AG20443 (cell line): ENCODE data around the gene PROSER3.
"Not testable (repeated sequence)": the region's sequence is repeated elsewhere in the genome, so short reads cannot be mapped to it uniquely, and the experiment has no call there.

Source experiments
- DNase-seq: peaks from one replicate; pipeline ENCODE4 v3.0.0; 2012; ENCODE audit warnings: low spot score, mixed read lengths

Gene PROSER3

DNA sequence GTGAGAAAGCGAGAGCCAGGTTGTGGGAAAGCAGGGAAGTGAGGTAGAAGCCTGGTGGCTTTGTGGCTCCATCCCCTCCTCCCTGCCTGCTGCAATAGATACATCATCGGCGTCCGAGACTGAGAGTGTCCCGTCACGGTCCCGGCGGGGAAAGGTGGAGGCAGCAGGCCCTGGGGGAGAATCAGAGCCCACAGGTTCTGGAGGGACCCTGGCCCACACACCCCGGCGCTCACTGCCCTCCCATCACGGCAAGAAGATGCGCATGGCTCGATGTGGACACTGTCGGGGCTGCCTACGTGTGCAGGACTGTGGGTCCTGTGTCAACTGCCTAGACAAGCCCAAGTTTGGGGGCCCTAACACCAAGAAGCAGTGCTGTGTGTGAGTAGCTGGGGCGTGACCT lies 35.1 kb upstream of the PROSER3 start:
- DNase-seq: no peak

DNA sequence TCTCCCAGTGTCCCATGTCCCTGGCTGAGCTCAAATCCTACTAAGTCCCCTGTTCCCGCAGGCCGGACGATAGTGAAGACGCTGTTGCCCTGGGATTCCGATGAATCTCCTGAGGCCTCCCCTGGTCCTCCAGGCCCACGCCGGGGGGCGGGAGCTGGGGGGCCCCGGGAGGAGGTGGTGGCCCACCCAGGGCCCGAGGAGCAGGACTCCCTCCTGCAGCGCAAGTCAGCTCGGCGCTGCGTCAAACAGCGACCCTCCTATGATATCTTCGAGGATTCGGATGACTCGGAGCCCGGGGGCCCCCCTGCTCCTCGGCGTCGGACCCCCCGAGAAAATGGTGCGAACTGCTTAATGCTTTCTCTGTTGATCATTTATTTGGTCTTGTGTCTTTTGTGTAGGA lies 34.3 kb upstream of the PROSER3 start:
- DNase-seq: no peak

DNA sequence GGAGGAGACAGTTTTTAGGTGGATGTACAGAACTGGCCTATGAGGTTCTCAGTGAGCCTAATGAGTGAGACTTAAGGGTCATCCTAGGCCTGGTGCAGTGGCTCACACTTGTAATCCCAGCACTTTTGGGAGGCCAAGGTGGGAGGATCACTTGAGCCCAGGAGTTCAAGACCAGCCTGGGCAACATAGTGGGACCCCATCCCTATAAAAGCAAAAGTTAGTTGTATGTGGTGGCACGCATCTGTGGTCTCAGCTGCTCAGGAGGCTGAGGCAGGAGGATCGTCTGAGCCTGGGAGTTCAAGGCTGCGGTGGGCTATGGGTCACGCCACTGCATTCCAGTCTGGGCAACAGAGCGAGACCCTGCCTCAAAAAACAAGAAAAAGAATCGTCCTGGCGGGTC lies 33.8 kb upstream of the PROSER3 start:
- not testable (repeated sequence) for DNase-seq

DNA sequence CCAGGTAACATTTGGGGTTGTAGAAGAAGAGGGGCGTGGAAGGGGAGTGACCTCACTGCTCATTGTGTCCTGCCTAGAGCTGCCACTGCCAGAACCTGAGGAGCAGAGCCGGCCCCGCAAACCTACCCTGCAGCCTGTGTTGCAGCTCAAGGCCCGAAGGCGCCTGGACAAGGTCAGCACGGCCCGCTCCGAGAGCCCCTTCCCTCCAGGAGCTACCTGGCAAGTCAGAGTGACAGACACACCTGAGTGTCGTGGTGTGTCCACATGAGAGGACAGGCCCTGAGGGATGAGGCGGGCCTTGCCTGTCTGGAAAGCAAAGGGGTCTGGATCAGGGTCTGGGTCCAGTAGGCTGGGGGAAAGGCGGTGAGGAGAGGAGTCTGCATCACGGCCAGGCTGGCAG lies 33.4 kb upstream of the PROSER3 start:
- DNase-seq: no peak

- no peak for DNase-seq
These were observed 32.6 kb upstream of the PROSER3 start for GRCh38 chr19:35725216-35725861.

DNA sequence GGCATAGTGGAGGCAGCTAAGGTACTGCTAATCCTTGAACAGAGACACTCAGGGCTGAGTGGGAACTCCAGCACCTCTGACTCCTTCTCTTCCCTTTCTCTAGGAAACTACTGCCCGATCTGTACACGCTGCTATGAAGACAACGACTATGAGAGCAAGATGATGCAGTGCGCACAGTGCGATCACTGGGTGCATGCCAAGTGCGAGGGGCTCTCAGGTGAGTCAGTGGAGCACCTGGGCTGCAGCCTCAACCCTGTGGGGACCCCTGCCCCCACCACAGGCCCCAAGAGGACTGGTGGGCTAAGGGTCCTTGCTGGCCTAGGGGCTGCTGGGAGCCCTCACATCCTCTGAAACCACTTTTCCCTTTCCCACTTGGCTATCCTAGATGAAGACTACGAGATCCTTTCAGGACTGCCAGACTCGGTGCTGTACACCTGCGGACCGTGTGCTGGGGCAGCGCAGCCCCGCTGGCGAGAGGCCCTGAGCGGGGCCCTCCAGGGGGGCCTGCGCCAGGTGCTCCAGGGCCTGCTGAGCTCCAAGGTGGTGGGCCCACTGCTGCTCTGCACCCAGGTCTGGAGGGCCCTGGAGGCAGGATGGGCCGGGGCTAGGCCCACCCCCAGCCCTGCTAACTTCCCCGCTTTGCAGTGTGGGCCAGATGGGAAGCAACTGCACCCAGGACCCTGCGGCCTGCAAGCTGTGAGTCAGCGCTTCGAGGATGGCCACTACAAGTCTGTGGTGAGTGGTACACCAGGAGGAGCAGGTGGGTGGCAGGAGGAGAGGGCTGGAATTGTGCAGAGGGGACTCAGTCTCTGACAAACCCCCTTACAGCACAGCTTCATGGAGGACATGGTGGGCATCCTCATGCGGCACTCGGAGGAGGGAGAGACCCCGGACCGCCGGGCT lies 30.7 kb upstream of the PROSER3 start:
- DNase-seq: no peak

DNA sequence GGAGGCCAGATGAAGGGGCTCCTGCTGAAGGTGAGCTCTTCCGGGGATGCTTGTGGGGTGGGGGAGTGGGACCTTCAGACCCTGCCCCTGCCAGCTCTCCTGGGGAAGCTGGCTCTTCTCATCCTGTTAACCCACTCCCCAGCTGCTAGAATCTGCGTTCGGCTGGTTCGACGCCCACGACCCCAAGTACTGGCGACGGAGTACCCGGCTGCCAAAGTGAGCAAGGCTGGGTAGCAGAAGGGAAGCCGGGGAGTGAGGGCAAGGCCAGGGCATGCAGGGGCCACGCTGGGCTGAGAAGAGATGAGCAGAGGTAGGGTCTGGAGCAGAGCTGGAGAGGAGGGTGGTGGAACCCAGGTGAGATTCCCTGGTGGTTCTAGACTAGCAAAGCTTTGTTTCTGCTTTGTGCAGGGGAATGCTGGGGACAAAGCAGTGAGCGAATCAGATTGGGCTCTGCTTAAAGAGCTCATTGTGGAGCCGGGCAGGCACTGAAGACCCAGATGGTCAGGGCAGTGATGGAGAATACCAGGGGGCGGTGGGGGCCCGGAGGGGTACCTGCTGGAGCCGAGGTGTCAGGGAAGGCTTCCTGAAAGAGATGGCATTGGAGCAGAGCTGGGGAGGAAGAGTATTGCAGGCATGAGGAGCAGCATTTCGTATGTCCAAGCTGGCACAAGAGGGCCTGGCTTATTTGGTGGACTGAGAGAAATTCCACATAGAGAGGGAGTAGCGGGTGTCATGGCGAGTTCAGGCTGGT lies 29.8 kb upstream of the PROSER3 start:
- DNase-seq: no peak

DNA sequence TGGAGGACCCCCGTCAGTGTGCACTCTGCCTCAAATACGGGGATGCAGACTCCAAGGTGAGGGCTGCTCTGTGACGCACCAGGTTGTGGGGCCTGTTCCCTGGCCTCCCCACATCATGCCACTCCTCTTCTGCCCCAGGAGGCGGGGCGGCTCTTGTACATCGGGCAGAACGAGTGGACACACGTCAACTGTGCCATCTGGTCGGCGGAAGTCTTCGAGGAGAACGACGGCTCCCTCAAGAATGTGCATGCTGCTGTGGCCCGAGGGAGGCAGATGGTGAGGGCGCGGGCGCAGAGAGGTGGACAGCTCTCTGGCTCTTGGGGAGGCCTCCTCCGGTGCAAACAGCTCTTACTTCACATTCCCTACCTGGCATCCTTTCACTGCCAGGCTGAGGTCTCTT lies 29.0 kb upstream of the PROSER3 start:
- no peak for DNase-seq

DNA sequence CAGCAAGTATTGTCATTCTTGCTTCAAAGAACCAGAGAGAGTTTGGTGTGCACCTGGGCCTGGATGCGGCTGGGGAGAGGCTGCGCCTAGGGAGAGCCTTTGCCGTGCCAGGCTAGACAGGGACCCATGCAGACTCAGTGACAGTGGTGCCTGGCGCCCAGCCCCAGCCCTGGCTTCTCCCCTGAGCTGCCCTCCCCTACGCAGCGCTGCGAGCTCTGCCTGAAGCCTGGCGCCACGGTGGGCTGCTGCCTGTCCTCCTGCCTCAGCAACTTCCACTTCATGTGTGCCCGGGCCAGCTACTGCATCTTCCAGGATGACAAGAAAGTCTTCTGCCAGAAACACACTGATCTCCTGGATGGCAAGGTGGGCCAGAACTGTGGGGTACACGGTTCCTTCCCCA lies 28.2 kb upstream of the PROSER3 start:
- DNase-seq: no peak

DNA sequence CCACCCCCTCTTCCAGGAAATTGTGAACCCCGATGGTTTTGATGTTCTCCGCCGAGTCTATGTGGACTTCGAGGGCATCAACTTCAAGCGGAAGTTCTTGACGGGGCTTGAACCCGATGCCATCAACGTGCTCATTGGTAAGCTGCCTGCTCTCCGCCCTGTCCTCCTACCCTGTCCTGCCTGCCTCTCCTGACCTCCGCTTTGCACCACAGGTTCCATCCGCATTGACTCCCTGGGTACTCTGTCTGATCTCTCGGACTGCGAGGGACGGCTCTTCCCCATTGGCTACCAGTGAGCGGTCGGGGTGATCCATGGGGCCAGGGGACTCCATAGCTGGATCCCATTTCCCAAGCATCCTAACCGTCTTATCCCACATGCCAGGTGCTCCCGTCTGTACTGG lies 27.6 kb upstream of the PROSER3 start:
- DNase-seq: no peak

- no peak for DNase-seq
These were observed 26.6 kb upstream of the PROSER3 start for GRCh38 chr19:35731353-35731752.

GRCh38 chr19:35731779-35732405 lies 26.1 kb upstream of the PROSER3 start:
- no peak for DNase-seq

DNA sequence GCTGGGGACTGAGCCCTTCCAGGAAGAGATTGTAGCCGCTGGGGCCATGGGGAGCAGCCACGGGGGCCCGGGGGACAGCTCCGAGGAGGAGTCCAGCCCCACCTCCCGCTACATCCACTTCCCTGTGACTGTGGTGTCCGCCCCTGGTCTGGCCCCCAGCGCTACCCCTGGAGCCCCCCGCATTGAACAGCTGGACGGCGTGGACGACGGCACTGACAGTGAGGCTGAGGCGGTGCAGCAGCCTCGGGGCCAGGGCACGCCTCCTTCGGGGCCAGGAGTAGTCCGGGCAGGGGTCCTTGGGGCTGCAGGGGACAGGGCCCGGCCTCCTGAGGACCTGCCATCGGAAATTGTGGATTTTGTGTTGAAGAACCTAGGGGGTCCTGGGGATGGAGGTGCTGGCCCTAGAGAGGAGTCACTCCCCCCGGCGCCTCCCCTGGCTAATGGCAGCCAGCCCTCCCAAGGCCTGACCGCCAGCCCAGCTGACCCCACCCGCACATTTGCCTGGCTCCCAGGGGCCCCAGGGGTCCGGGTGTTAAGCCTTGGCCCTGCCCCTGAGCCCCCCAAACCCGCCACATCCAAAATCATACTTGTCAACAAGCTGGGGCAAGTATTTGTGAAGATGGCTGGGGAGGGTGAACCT lies 25.3 kb upstream of the PROSER3 start:
- no peak for DNase-seq

DNA sequence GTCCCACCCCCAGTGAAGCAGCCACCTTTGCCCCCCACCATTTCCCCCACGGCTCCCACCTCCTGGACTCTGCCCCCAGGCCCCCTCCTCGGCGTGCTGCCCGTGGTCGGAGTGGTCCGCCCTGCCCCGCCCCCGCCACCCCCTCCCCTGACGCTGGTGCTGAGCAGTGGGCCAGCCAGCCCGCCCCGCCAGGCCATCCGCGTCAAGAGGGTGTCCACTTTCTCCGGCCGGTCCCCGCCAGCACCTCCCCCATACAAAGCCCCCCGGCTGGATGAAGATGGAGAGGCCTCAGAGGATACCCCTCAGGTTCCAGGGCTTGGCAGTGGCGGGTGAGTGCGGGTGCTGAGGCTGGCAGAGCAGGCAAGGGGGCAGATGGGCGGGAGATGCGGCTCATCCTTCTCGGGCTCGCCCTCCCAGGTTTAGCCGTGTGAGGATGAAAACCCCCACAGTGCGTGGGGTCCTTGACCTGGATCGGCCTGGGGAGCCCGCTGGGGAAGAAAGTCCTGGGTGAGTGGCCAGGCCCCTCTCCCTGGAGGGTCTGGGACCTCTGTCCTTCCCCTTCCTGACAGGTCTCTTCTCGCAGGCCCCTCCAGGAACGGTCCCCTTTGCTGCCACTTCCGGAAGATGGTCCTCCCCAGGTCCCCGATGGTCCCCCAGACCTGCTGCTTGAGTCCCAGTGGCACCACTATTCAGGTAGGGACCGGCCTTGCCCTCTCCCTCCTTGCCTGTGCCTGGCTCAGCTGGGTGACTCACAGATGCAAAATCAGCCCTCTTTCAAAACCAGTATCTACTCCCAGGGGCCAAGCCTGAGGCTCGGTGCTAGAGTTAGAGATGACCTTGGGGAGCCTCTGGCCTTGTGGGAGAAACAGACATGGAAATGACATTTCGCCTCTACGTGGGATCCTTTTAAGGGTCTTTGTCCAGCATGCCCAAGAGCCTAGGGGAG lies 24.5 kb upstream of the PROSER3 start:
- no peak for DNase-seq

- no peak for DNase-seq
These were observed 23.7 kb upstream of the PROSER3 start for GRCh38 chr19:35734273-35734672.

DNA sequence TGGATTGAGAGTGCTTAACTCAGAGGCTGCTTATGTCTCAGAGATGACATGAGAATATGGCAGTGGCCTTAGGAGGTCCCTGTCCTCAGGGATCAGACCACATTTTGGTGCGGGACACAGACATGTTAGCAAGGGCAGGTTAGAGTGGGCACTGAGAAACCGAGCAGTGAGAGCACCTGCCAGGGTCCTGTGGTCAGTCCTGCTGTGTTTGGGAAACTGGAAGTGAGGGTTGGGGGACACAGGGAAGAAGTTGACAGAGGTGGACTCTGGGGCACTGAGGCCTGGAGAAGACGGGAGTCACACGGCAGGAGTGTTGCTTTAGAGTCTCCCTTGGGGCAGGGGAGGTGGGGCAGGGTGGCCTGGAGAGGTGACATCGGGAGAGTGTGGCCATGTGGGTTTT lies 23.1 kb upstream of the PROSER3 start:
- no peak for DNase-seq

- DNase-seq: no peak
These were observed 20.8 kb upstream of the PROSER3 start for GRCh38 chr19:35736913-35737886.

GRCh38 chr19:35738021-35738886 lies 19.7 kb upstream of the PROSER3 start:
- DNase-seq: no peak

DNA sequence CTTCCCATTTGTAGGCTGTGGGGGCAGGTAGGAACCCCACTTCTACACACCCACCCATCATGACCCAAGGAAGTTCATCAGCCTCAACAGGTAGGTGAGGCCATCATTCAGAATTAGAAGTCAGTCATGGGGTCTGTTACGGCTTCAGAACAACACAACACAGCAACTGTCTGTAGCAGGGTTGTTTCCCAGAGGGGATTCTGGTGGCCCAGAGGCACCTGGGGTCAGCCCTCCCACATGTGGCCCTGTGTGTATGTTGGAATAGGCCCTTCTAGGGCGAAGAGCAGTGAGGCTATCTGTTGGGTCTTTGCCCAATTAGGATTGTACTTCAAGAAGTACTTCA lies 19.1 kb upstream of the PROSER3 start:
- no peak for DNase-seq
